GM18502 (cell line): Measurements from ENCODE around the gene PRDM10.
A peak's percentile ranks its signal among the peaks of the same experiment; 100 is the strongest.
"Not testable (repeated sequence)": the region's sequence is repeated elsewhere in the genome, so short reads cannot be mapped to it uniquely, and the experiment has no call there.

Experiments
- ATAC-seq: cut with Tn5 transposase; IDR thresholded peaks from one replicate; pipeline ENCODE4 v1.9.1; 2021; ENCODE audit warnings: mild to moderate bottlenecking; ENCODE audit not compliant: unreplicated experiment, poor library complexity

Gene PRDM10

GRCh38 chr11:130002352-130002845 is at the start of gene PRDM10:
Gene PRDM10, minus strand, starts transcription at chr11:130002835. Its CDS starts 41,871 bp downstream, at chr11:129960964.
- peak; percentile 44 for ATAC-seq

GRCh38 chr11:130051082-130051481 is 48.4 kb upstream of the PRDM10 start:
- no peak for ATAC-seq

- ATAC-seq: no peak
Measured at GRCh38 chr11:130050257-130050656, 47.6 kb upstream of the PRDM10 start.

- ATAC-seq: no peak
Measured at GRCh38 chr11:130049328-130049771, 46.7 kb upstream of the PRDM10 start.

- ATAC-seq: no peak
Measured at GRCh38 chr11:130047141-130047540, 44.5 kb upstream of the PRDM10 start.

GRCh38 chr11:130043575-130043974 is 40.9 kb upstream of the PRDM10 start:
- no peak for ATAC-seq

GRCh38 chr11:130042093-130042591 is 39.5 kb upstream of the PRDM10 start:
- ATAC-seq: no peak

- ATAC-seq: no peak
Measured at GRCh38 chr11:130040281-130040940, 37.8 kb upstream of the PRDM10 start.

GRCh38 chr11:130037881-130038585 is 35.4 kb upstream of the PRDM10 start:
- no peak for ATAC-seq

- ATAC-seq: no peak
Measured at GRCh38 chr11:130037058-130037457, 34.4 kb upstream of the PRDM10 start.

GRCh38 chr11:130034236-130034635 is 31.6 kb upstream of the PRDM10 start:
- ATAC-seq: no peak

GRCh38 chr11:130032931-130033330 is 30.3 kb upstream of the PRDM10 start:
- no peak for ATAC-seq

- no peak for ATAC-seq
Measured at GRCh38 chr11:130031945-130032344, 29.3 kb upstream of the PRDM10 start.

- no peak for ATAC-seq
Measured at GRCh38 chr11:130031056-130031455, 28.4 kb upstream of the PRDM10 start.

GRCh38 chr11:130029137-130029536 is 26.5 kb upstream of the PRDM10 start:
- no peak for ATAC-seq

GRCh38 chr11:130025371-130025770 is 22.7 kb upstream of the PRDM10 start:
- ATAC-seq: no peak

- no peak for ATAC-seq
Measured at GRCh38 chr11:130024361-130024760, 21.7 kb upstream of the PRDM10 start.

- peak; percentile 97 for ATAC-seq
Measured at GRCh38 chr11:130023204-130023603, 20.6 kb upstream of the PRDM10 start.

- peak; percentile 26 for ATAC-seq
Measured at GRCh38 chr11:130022799-130023198, 20.2 kb upstream of the PRDM10 start.

GRCh38 chr11:130021606-130022005 is 19.0 kb upstream of the PRDM10 start:
- ATAC-seq: not testable (repeated sequence)

GRCh38 chr11:130020323-130020722 is 17.7 kb upstream of the PRDM10 start:
- ATAC-seq: no peak
